Forelimb muscle (tissue), 1 donor: ENCODE measurements around the gene SERF2. TPM values are rescaled to one million over a fixed set of nuclear protein-coding genes. Genes with fewer than 3 reads are reported as not detected.
"Not testable (repeated sequence)": the region's sequence is repeated elsewhere in the genome, so short reads cannot be mapped to it uniquely, and the experiment has no call there.

Experiments used
- DNase-seq: peaks from one replicate; pipeline ENCODE4 v3.0.0-alpha.2; 2013; ENCODE audit warnings: low read depth
- polyA plus RNA-seq: library from polyadenylated mRNA; unstranded; fragments of 120-200 nt; gene quantifications from one replicate; pipeline ENCODE4 v1.2.1, GENCODE V29; 2013; ENCODE audit not compliant: insufficient read length

SERF2 gene
- polyA plus RNA-seq, 1 donor, result 489 TPM

GRCh38 chr15:43829951-43830540, 37.9 kb downstream of the SERF2 start:
- DNase-seq, result not testable (repeated sequence)

- DNase-seq, result not testable (repeated sequence)
These were observed 38.7 kb downstream of the SERF2 start for GRCh38 chr15:43830691-43831275.

- not testable (repeated sequence) for DNase-seq
These were observed 39.5 kb downstream of the SERF2 start for GRCh38 chr15:43831519-43832052.

GRCh38 chr15:43832485-43832884, 40.4 kb downstream of the SERF2 start:
- not testable (repeated sequence) for DNase-seq

- DNase-seq, result no peak
These were observed 53.3 kb downstream of the SERF2 start for GRCh38 chr15:43845421-43845820.

Other genes starting within 250 kb of the SERF2 start
- gene PPIP5K1, start 202.1 kb upstream of the SERF2 start, polyA plus RNA-seq, result 9.9 TPM
- not detected for gene CKMT1B, start 198.3 kb upstream of the SERF2 start, polyA plus RNA-seq
- gene STRC, start 173.5 kb upstream of the SERF2 start, polyA plus RNA-seq, result 0.90 TPM
- 2.1 TPM for gene CATSPER2, start 143.5 kb upstream of the SERF2 start, polyA plus RNA-seq
- gene CKMT1A, start 98.5 kb upstream of the SERF2 start, polyA plus RNA-seq, result not detected
- 165 TPM for gene PDIA3, start 45.9 kb upstream of the SERF2 start, polyA plus RNA-seq
- 1.8 TPM for gene ELL3, start 15.4 kb upstream of the SERF2 start, polyA plus RNA-seq
- 0.42 TPM for gene SERINC4, start 7.9 kb downstream of the SERF2 start, polyA plus RNA-seq
- gene HYPK, start 8.3 kb downstream of the SERF2 start, polyA plus RNA-seq, result 12.4 TPM
- gene MFAP1, start 32.4 kb downstream of the SERF2 start, polyA plus RNA-seq, result 30.3 TPM
- gene WDR76, start 34.7 kb downstream of the SERF2 start, polyA plus RNA-seq, result 6.3 TPM